Iris pigment epithelial cell (primary cell): Measurements from ENCODE around the gene BICD2.

Experiments
- DNase-seq: peaks from one replicate; pipeline ENCODE4 v3.0.0-alpha.2; 2011; ENCODE audit warnings: low read depth

BICD2 gene

GRCh38 chr9:92714787-92715487 lies 49.7 kb downstream of the BICD2 start:
- DNase-seq: no peak

- DNase-seq: no peak
Measured at GRCh38 chr9:92714016-92714415, 50.6 kb downstream of the BICD2 start.

- no peak for DNase-seq
Measured at GRCh38 chr9:92713528-92713927, 51.1 kb downstream of the BICD2 start.

GRCh38 chr9:92712767-92713166 lies 51.9 kb downstream of the BICD2 start:
- DNase-seq: no peak

- no peak for DNase-seq
Measured at GRCh38 chr9:92711844-92712243, 52.8 kb downstream of the BICD2 start.

- DNase-seq: no peak
Measured at GRCh38 chr9:92711146-92711545, 53.5 kb downstream of the BICD2 start.

- no peak for DNase-seq
Measured at GRCh38 chr9:92710368-92710767, 54.3 kb downstream of the BICD2 start.

GRCh38 chr9:92709954-92710353 lies 54.7 kb downstream of the BICD2 start:
- DNase-seq: no peak

GRCh38 chr9:92709240-92709639 lies 55.4 kb downstream of the BICD2 start:
- peak; percentile 10 for DNase-seq

- DNase-seq: no peak
Measured at GRCh38 chr9:92707530-92707929, 57.1 kb downstream of the BICD2 start.

- peak; percentile 29 for DNase-seq
Measured at GRCh38 chr9:92706218-92706940, 58.3 kb downstream of the BICD2 start.

GRCh38 chr9:92704528-92704927 lies 60.1 kb downstream of the BICD2 start:
- DNase-seq: no peak

GRCh38 chr9:92696619-92697018 lies 68.0 kb downstream of the BICD2 start:
- DNase-seq: no peak

- DNase-seq: no peak
Measured at GRCh38 chr9:92686954-92687353, 77.7 kb downstream of the BICD2 start.

GRCh38 chr9:92685022-92685421 lies 79.6 kb downstream of the BICD2 start:
- DNase-seq: no peak

- DNase-seq: no peak
Measured at GRCh38 chr9:92682269-92682668, 82.4 kb downstream of the BICD2 start.

- peak; percentile 45 for DNase-seq
Measured at GRCh38 chr9:92680166-92681119, 84.2 kb downstream of the BICD2 start.

- no peak for DNase-seq
Measured at GRCh38 chr9:92679413-92680165, 85.0 kb downstream of the BICD2 start.

- DNase-seq: peak; percentile 91
Measured at GRCh38 chr9:92671323-92671722, 93.3 kb downstream of the BICD2 start.

- peak; percentile 99 for DNase-seq
Measured at GRCh38 chr9:92669890-92670708, 94.5 kb downstream of the BICD2 start, which contains the start of gene IPPK. Gene IPPK (minus strand): TSS chr9:92670131. CDS start chr9:92669988, 143 bp downstream.

- no peak for DNase-seq
Measured at GRCh38 chr9:92669527-92669889, 95.1 kb downstream of the BICD2 start.
